Neural progenitor cell (in vitro differentiated cells): ENCODE results near the gene ADCK1.

Experiments used
- CTCF ChIP-seq: fragments of 200-600 bp; sonication (generic); IDR thresholded peaks from 2 replicates; pipeline ENCODE4 v1.5.1; 2017; ENCODE audit warnings: antibody characterized with exemption, mild to moderate bottlenecking
- EZH2 ChIP-seq: fragments of 200-600 bp; sonication (generic); IDR thresholded peaks from 2 replicates; pipeline ENCODE4 v1.6.1; 2017; ENCODE audit warnings: antibody characterized with exemption, mild to moderate bottlenecking, moderate library complexity

GRCh38 chr14:77752266-77752665, 47.6 kb upstream of the ADCK1 start:
- TF ChIP-seq EZH2 (no peak), CTCF (no peak)
